Thyroid gland (tissue), 4 donors: ENCODE measurements around the gene KCND1. TPM values are rescaled to one million over a fixed set of nuclear protein-coding genes. Genes with fewer than 3 reads are reported as not detected.

ENCODE experiments used
- DNase-seq, 2 donors: peaks; one replicate each; pipeline ENCODE4 v3.0.0-alpha.2; 2019
- H3K27ac ChIP-seq, 3 donors: fragments of 200-600 bp; sonication (generic); 1 replicate in 2 of 3; 2 replicates in 1 of 3; pipeline ENCODE4 v1.5.1; 2016 to 2019; ENCODE audit warnings: mild to moderate bottlenecking in 1 of 3, moderate library complexity in 1 of 3
- H3K27me3 ChIP-seq: fragments of 200-600 bp; sonication (generic); one replicate; pipeline ENCODE4 v1.5.1; 2019
- H3K36me3 ChIP-seq, 2 donors: fragments of 200-600 bp; sonication (generic); one replicate each; pipeline ENCODE4 v1.5.1; 2016 to 2019
- H3K4me1 ChIP-seq, 2 donors: fragments of 200-600 bp; sonication (generic); one replicate each; pipeline ENCODE4 v1.5.1; 2017 to 2019
- H3K4me3 ChIP-seq, 3 donors: fragments of 200-600 bp; sonication (generic); replicated peaks in 1 of 3; 1 replicate in 2 of 3; 2 replicates in 1 of 3; pipeline ENCODE4 v1.5.1; 2016; ENCODE audit warnings: mild to moderate bottlenecking in 1 of 3
- H3K9me3 ChIP-seq: fragments of 200-600 bp; sonication (generic); one replicate; pipeline ENCODE4 v1.5.1; 2017
- CTCF ChIP-seq, 6 experiments: fragments of 200-600 bp in 3 of 6; fragments of 450-650 bp in 3 of 6; sonication (generic) in 3 of 6; IDR thresholded peaks; one replicate each; pipeline ENCODE4 v1.5.1; 2016 to 2019; ENCODE audit warnings: antibody characterized with exemption in 6 of 6, mild to moderate bottlenecking in 2 of 6, inconsistent platforms in 1 of 6, moderate library complexity in 1 of 6
- POLR2A ChIP-seq, 2 donors: fragments of 450-650 bp; IDR thresholded peaks; one replicate each; pipeline ENCODE4 v1.6.1; 2017; ENCODE audit warnings: antibody characterized with exemption in 2 of 2, mild to moderate bottlenecking in 2 of 2, moderate library complexity in 1 of 2
- WGBS, 2 donors: methylation state at CpG; one replicate each; pipeline ENCODE4 v1.1.5; 2017; 5-methylcytosine and 5-hydroxymethylcytosine counted together
- intact Hi-C: fragments of 100-400 bp; cut with DNase I; formaldehyde crosslinking; loops from one replicate; pipeline ENCODE4 v1.15.1; 2023
- total RNA-seq, 4 donors: library from RNA; depleted of rRNA; stranded (reverse); fragments of >200 nt; gene quantifications; one replicate each; pipeline ENCODE4 v1.2.3, GENCODE V29; 2016

The KCND1 gene
- total RNA-seq, 4 donors from 2014 or later = 0.54 to 1.6 (median 1.1) TPM

GRCh38 chrX:48919360-48919841 is 52.2 kb downstream of the KCND1 start:
- no peak for DNase-seq
- intact Hi-C loops = no loop called here

GRCh38 chrX:48918643-48919340 is 52.9 kb downstream of the KCND1 start, which contains the start of gene PIM2:
Gene PIM2, minus strand, starts transcription at chrX:48919024. Its CDS starts 190 bp downstream, at chrX:48918834.
- intact Hi-C loops = no loop called here
- no peaks in the 10 kb centered on the region for H3K27me3 ChIP-seq
- peak within 1 kb of the TSS; percentile 33 to 87 (median 80) for H3K27ac ChIP-seq
- no peaks in the 10 kb centered on the region for H3K9me3 ChIP-seq
- peaks cover 4 to 12% of the 10 kb centered on the region in 2 donors for H3K4me1 ChIP-seq
- TF ChIP-seq POLR2A (IDR thresholded peaks at IDR 0.05) = peak; percentile 47 to 97
- peak in 1 of 6 experiments; percentile 5 for TF ChIP-seq CTCF (IDR thresholded peaks at IDR 0.05)
- peak; percentile 94 to 95 for DNase-seq
- WGBS, 2 donors = 0% methylated on average over 5 to 8 of the region's 55 CpGs
- H3K36me3 ChIP-seq = peaks cover 13 to 15% of the 10 kb centered on the region in 2 donors
- peak within 1 kb of the TSS in 2 of 3 donors; percentile 42 for H3K4me3 ChIP-seq

More at GRCh38 chrX:48919360-48919841, 52.2 kb downstream of the KCND1 start:
- H3K27ac ChIP-seq = peak overlapping the region; percentile 17 to 87 (median 61)
- TF ChIP-seq POLR2A (IDR thresholded peaks at IDR 0.05) = no peak
- no peak for TF ChIP-seq CTCF (IDR thresholded peaks at IDR 0.05)
- H3K36me3 ChIP-seq = peaks cover 13 to 17% of the 10 kb centered on the region in 2 donors
- H3K27me3 ChIP-seq = no peaks in the 10 kb centered on the region
- peak overlapping the region in 1 of 3 donors; percentile 42 for H3K4me3 ChIP-seq
- no peaks in the 10 kb centered on the region for H3K9me3 ChIP-seq
- WGBS, 2 donors = 0% methylated on average over 1 to 7 of the region's 15 CpGs
- peaks cover 4 to 12% of the 10 kb centered on the region in 2 donors for H3K4me1 ChIP-seq

GRCh38 chrX:48918301-48918642 is 53.4 kb downstream of the KCND1 start:
- peak overlapping the region; percentile 33 to 87 (median 80) for H3K27ac ChIP-seq
- H3K4me3 ChIP-seq = peak overlapping the region in 2 of 3 donors; percentile 42
- WGBS, 2 donors = no CpG with 5 or more reads among the region's 23 CpGs
- no peaks in the 10 kb centered on the region for H3K27me3 ChIP-seq
- no peaks in the 10 kb centered on the region for H3K9me3 ChIP-seq
- peaks cover 8 to 10% of the 10 kb centered on the region in 2 donors for H3K36me3 ChIP-seq
- intact Hi-C loops = no loop called here
- peaks cover 4 to 12% of the 10 kb centered on the region in 2 donors for H3K4me1 ChIP-seq
- no peak for DNase-seq
- TF ChIP-seq POLR2A (IDR thresholded peaks at IDR 0.05) (no peak), CTCF (IDR thresholded peaks at IDR 0.05) (no peak)

- H3K27me3 ChIP-seq = no peaks in the 10 kb centered on the region
- no peak overlapping the region for H3K27ac ChIP-seq
- H3K36me3 ChIP-seq = peaks cover 3 to 4% of the 10 kb centered on the region in 2 donors
- H3K9me3 ChIP-seq = no peaks in the 10 kb centered on the region
- peak overlapping the region in 1 of 3 donors; percentile 42 for H3K4me3 ChIP-seq
- TF ChIP-seq POLR2A (IDR thresholded peaks at IDR 0.05) = no peak
- peak; percentile 76 to 90 (median 86) for TF ChIP-seq CTCF (IDR thresholded peaks at IDR 0.05)
- intact Hi-C loops = no loop called here
- peak; percentile 88 to 89 for DNase-seq
- H3K4me1 ChIP-seq = peaks cover 4 to 12% of the 10 kb centered on the region in 2 donors
- 30 to 47% methylated on average over 11 to 18 of the region's 27 CpGs for WGBS, 2 donors
Measured at GRCh38 chrX:48917139-48918001, 54.3 kb downstream of the KCND1 start.
